ENCODE measurements around the gene AHI1.
"Not testable (repeated sequence)": the region's sequence is repeated elsewhere in the genome, so short reads cannot be mapped to it uniquely, and the experiment has no call there.

Gene AHI1

GRCh38 chr6:135346747-135347146 is 150.8 kb downstream of the AHI1 start:
- H3K4me1 ChIP-seq (ENCODE audit: control insufficient read depth, low read depth, low read length) = no peaks in the 10 kb centered on the region
- H3K27me3 ChIP-seq (ENCODE audit: control insufficient read depth, insufficient read depth, low read length) = no peaks in the 10 kb centered on the region
- H3K27ac ChIP-seq (ENCODE audit: low read length) = no peak overlapping the region
- H3K9me3 ChIP-seq (ENCODE audit: control insufficient read depth, low read depth, low read length) = no peaks in the 10 kb centered on the region
- H3K9ac ChIP-seq (ENCODE audit: low read length) = no peak overlapping the region
- no peak overlapping the region for H3K4me3 ChIP-seq (ENCODE audit: low read length)
- no peaks in the 10 kb centered on the region for H3K36me3 ChIP-seq (ENCODE audit: control insufficient read depth, low read depth, low read length)

- Histone ChIP-seq H3K9ac (ENCODE audit: low read length) (no peak overlapping the region), H3K27ac (ENCODE audit: low read length) (no peak overlapping the region), H3K36me3 (ENCODE audit: control insufficient read depth, low read depth, low read length) (no peaks in the 10 kb centered on the region), H3K27me3 (ENCODE audit: control insufficient read depth, insufficient read depth, low read length) (no peaks in the 10 kb centered on the region), H3K9me3 (ENCODE audit: control insufficient read depth, low read depth, low read length) (no peaks in the 10 kb centered on the region), H3K4me1 (ENCODE audit: control insufficient read depth, low read depth, low read length) (no peaks in the 10 kb centered on the region), H3K4me3 (ENCODE audit: low read length) (no peak overlapping the region)
Observed at GRCh38 chr6:135344526-135344925, 153.0 kb downstream of the AHI1 start.

GRCh38 chr6:135339920-135340319 is 157.6 kb downstream of the AHI1 start:
- H3K9me3 ChIP-seq (ENCODE audit: control insufficient read depth, low read depth, low read length); H3K4me3 ChIP-seq (ENCODE audit: low read length); H3K36me3 ChIP-seq (ENCODE audit: control insufficient read depth, low read depth, low read length); H3K27me3 ChIP-seq (ENCODE audit: control insufficient read depth, insufficient read depth, low read length); H3K4me1 ChIP-seq (ENCODE audit: control insufficient read depth, low read depth, low read length); H3K27ac ChIP-seq (ENCODE audit: low read length); H3K9ac ChIP-seq (ENCODE audit: low read length): not testable (repeated sequence)

GRCh38 chr6:135334169-135334568 is 163.4 kb downstream of the AHI1 start:
- H3K4me1 ChIP-seq (ENCODE audit: control insufficient read depth, low read depth, low read length) = no peaks in the 10 kb centered on the region
- no peak overlapping the region for H3K4me3 ChIP-seq (ENCODE audit: low read length)
- no peaks in the 10 kb centered on the region for H3K27me3 ChIP-seq (ENCODE audit: control insufficient read depth, insufficient read depth, low read length)
- no peaks in the 10 kb centered on the region for H3K36me3 ChIP-seq (ENCODE audit: control insufficient read depth, low read depth, low read length)
- no peak overlapping the region for H3K27ac ChIP-seq (ENCODE audit: low read length)
- no peaks in the 10 kb centered on the region for H3K9me3 ChIP-seq (ENCODE audit: control insufficient read depth, low read depth, low read length)
- no peak overlapping the region for H3K9ac ChIP-seq (ENCODE audit: low read length)

GRCh38 chr6:135331002-135331401 is 166.5 kb downstream of the AHI1 start:
- no peaks in the 10 kb centered on the region for H3K27me3 ChIP-seq (ENCODE audit: control insufficient read depth, insufficient read depth, low read length)
- H3K36me3 ChIP-seq (ENCODE audit: control insufficient read depth, low read depth, low read length) = no peaks in the 10 kb centered on the region
- no peak overlapping the region for H3K27ac ChIP-seq (ENCODE audit: low read length)
- H3K9ac ChIP-seq (ENCODE audit: low read length) = no peak overlapping the region
- H3K4me1 ChIP-seq (ENCODE audit: control insufficient read depth, low read depth, low read length) = no peaks in the 10 kb centered on the region
- H3K9me3 ChIP-seq (ENCODE audit: control insufficient read depth, low read depth, low read length) = no peaks in the 10 kb centered on the region
- no peak overlapping the region for H3K4me3 ChIP-seq (ENCODE audit: low read length)

- Histone ChIP-seq H3K36me3 (ENCODE audit: control insufficient read depth, low read depth, low read length) (no peaks in the 10 kb centered on the region), H3K27ac (ENCODE audit: low read length) (no peak overlapping the region)
Observed at GRCh38 chr6:135329851-135330803, 167.4 kb downstream of the AHI1 start.

GRCh38 chr6:135328136-135328535 is 169.4 kb downstream of the AHI1 start:
- H3K4me1 ChIP-seq (ENCODE audit: control insufficient read depth, low read depth, low read length) = peaks cover 4% of the 10 kb centered on the region
- H3K4me3 ChIP-seq (ENCODE audit: low read length) = no peak overlapping the region
- H3K27me3 ChIP-seq (ENCODE audit: control insufficient read depth, insufficient read depth, low read length) = no peaks in the 10 kb centered on the region
- no peaks in the 10 kb centered on the region for H3K36me3 ChIP-seq (ENCODE audit: control insufficient read depth, low read depth, low read length)
- no peaks in the 10 kb centered on the region for H3K9me3 ChIP-seq (ENCODE audit: control insufficient read depth, low read depth, low read length)
- H3K27ac ChIP-seq (ENCODE audit: low read length) = no peak overlapping the region
- no peak overlapping the region for H3K9ac ChIP-seq (ENCODE audit: low read length)

More at GRCh38 chr6:135329851-135330803, 167.4 kb downstream of the AHI1 start:
- Histone ChIP-seq H3K4me1 (ENCODE audit: control insufficient read depth, low read depth, low read length) (no peaks in the 10 kb centered on the region), H3K27me3 (ENCODE audit: control insufficient read depth, insufficient read depth, low read length) (no peaks in the 10 kb centered on the region), H3K4me3 (ENCODE audit: low read length) (no peak overlapping the region), H3K9ac (ENCODE audit: low read length) (no peak overlapping the region), H3K9me3 (ENCODE audit: control insufficient read depth, low read depth, low read length) (no peaks in the 10 kb centered on the region)

GRCh38 chr6:135325624-135326424 is 171.7 kb downstream of the AHI1 start:
- Histone ChIP-seq H3K27ac (ENCODE audit: low read length) (no peak overlapping the region), H3K27me3 (ENCODE audit: control insufficient read depth, insufficient read depth, low read length) (no peaks in the 10 kb centered on the region), H3K9me3 (ENCODE audit: control insufficient read depth, low read depth, low read length) (no peaks in the 10 kb centered on the region), H3K4me3 (ENCODE audit: low read length) (no peak overlapping the region), H3K9ac (ENCODE audit: low read length) (no peak overlapping the region), H3K4me1 (ENCODE audit: control insufficient read depth, low read depth, low read length) (peaks cover 11% of the 10 kb centered on the region), H3K36me3 (ENCODE audit: control insufficient read depth, low read depth, low read length) (no peaks in the 10 kb centered on the region)

GRCh38 chr6:135324531-135324930 is 173.0 kb downstream of the AHI1 start:
- H3K4me3 ChIP-seq (ENCODE audit: low read length) = no peak overlapping the region
- no peaks in the 10 kb centered on the region for H3K27me3 ChIP-seq (ENCODE audit: control insufficient read depth, insufficient read depth, low read length)
- H3K9ac ChIP-seq (ENCODE audit: low read length) = no peak overlapping the region
- no peaks in the 10 kb centered on the region for H3K36me3 ChIP-seq (ENCODE audit: control insufficient read depth, low read depth, low read length)
- no peaks in the 10 kb centered on the region for H3K9me3 ChIP-seq (ENCODE audit: control insufficient read depth, low read depth, low read length)
- no peak overlapping the region for H3K27ac ChIP-seq (ENCODE audit: low read length)
- H3K4me1 ChIP-seq (ENCODE audit: control insufficient read depth, low read depth, low read length) = peaks cover 11% of the 10 kb centered on the region

GRCh38 chr6:135323979-135324378 is 173.6 kb downstream of the AHI1 start:
- Histone ChIP-seq H3K27me3 (ENCODE audit: control insufficient read depth, insufficient read depth, low read length) (no peaks in the 10 kb centered on the region), H3K9me3 (ENCODE audit: control insufficient read depth, low read depth, low read length) (no peaks in the 10 kb centered on the region), H3K4me1 (ENCODE audit: control insufficient read depth, low read depth, low read length) (peaks cover 11% of the 10 kb centered on the region), H3K27ac (ENCODE audit: low read length) (no peak overlapping the region), H3K36me3 (ENCODE audit: control insufficient read depth, low read depth, low read length) (no peaks in the 10 kb centered on the region), H3K4me3 (ENCODE audit: low read length) (no peak overlapping the region), H3K9ac (ENCODE audit: low read length) (no peak overlapping the region)

GRCh38 chr6:135323202-135323668 is 174.3 kb downstream of the AHI1 start:
- H3K4me3 ChIP-seq (ENCODE audit: low read length) = no peak overlapping the region
- H3K27me3 ChIP-seq (ENCODE audit: control insufficient read depth, insufficient read depth, low read length) = no peaks in the 10 kb centered on the region
- no peak overlapping the region for H3K27ac ChIP-seq (ENCODE audit: low read length)
- H3K36me3 ChIP-seq (ENCODE audit: control insufficient read depth, low read depth, low read length) = no peaks in the 10 kb centered on the region
- H3K9ac ChIP-seq (ENCODE audit: low read length) = no peak overlapping the region
- peaks cover 11% of the 10 kb centered on the region for H3K4me1 ChIP-seq (ENCODE audit: control insufficient read depth, low read depth, low read length)
- H3K9me3 ChIP-seq (ENCODE audit: control insufficient read depth, low read depth, low read length) = no peaks in the 10 kb centered on the region
